ENCODE data around the gene POLR2J. TPM values are rescaled to one million over a fixed set of nuclear protein-coding genes. Genes with fewer than 3 reads are reported as not detected.
"Not testable (repeated sequence)": the region's sequence is repeated elsewhere in the genome, so short reads cannot be mapped to it uniquely, and the experiment has no call there.

The POLR2J gene
- total RNA-seq, 2 experiments from 2014 or later: 43.9 to 47.1 TPM

DNA sequence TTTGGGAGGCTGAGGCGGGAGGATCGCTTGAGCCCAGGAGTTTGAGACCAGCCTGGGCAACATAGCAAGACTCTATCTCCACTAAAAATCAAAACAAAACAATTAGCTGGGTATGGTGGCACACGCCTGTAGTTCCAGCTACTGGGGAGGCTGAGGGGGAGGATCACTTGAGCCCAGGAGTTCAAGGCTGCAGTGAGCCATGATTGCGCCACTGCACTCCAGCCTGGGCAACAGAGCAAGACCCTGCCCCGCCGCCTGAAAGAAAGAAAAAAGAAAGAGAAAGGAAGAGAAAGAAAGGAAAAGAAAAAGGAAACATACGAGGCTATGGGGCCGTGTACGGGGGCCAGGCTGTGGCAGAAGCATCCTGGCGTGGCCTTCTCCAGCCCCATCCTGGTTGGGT is 23.8 kb downstream of the POLR2J start:
- H3K27ac Mint-ChIP-seq; H3K36me3 Mint-ChIP-seq (ENCODE audit: low read depth); DNase-seq; H3K4me1 Mint-ChIP-seq (ENCODE audit: low read depth); H3K27me3 Mint-ChIP-seq (ENCODE audit: low read depth); intact Hi-C loops (cut with micrococcal nuclease); H3K9me3 Mint-ChIP-seq; H3K4me3 Mint-ChIP-seq: not testable (repeated sequence)
- CTCF ChIA-PET: interaction anchor here (0.8 kb wide), 1 partner anchor 42 kb away, joined by 3 read pairs; no protein-coding TSS in a partner anchor

- H3K4me3 Mint-ChIP-seq: no peak overlapping the region
- intact Hi-C loops (cut with micrococcal nuclease): no loop called here
- H3K4me1 Mint-ChIP-seq (ENCODE audit: low read depth): no peaks in the 10 kb centered on the region
- H3K9me3 Mint-ChIP-seq: no peaks in the 10 kb centered on the region
- H3K36me3 Mint-ChIP-seq (ENCODE audit: low read depth): no peaks in the 10 kb centered on the region
- H3K27ac Mint-ChIP-seq: no peak overlapping the region
- no peaks in the 10 kb centered on the region for H3K27me3 Mint-ChIP-seq (ENCODE audit: low read depth)
- CTCF ChIA-PET: interaction anchor here (0.8 to 1.1 kb wide), 2 partner anchors 13 to 42 kb away, joined by 3 to 5 read pairs; no protein-coding TSS in a partner anchor
- no peak for DNase-seq
Observed at GRCh38 chr7:102454468-102454867, 24.3 kb downstream of the POLR2J start.

GRCh38 chr7:102453319-102453718 is 25.4 kb downstream of the POLR2J start:
- CTCF ChIA-PET: interaction anchor here (1.1 kb wide), 1 partner anchor 14 kb away, joined by 4 read pairs; no protein-coding TSS in a partner anchor

DNA sequence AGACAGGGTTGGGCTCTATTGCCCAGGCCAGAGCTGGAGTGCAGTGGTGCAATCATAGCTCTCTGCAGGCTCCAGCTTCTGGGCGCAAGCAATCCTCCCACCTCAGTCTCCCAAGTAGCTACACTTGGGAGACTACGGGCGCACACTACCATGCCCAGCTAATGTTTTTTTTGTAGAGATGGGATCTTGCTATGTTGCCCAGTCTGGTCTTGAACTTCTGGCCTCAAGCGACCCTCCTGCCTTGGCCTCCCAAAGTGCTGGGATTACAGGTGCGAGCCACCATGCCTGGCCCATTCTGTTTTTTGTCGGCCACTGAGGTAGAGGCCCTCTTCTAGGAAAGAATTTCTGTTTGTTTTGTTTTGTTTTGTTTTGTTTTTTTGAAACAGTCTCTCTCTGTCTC is 26.3 kb downstream of the POLR2J start:
- Mint-ChIP-seq H3K27ac (no peak overlapping the region), H3K9me3 (no peaks in the 10 kb centered on the region), H3K27me3 (ENCODE audit: low read depth) (no peaks in the 10 kb centered on the region), H3K4me1 (ENCODE audit: low read depth) (no peaks in the 10 kb centered on the region), H3K36me3 (ENCODE audit: low read depth) (peaks cover 2% of the 10 kb centered on the region), H3K4me3 (no peak overlapping the region)
- no peak for DNase-seq
- CTCF ChIA-PET: interaction anchor here (0.6 to 1.3 kb wide), 3 partner anchors 15 to 125 kb away, joined by 4 to 6 read pairs (median 4); no protein-coding TSS in a partner anchor
- intact Hi-C loops (cut with micrococcal nuclease): no loop called here

More at GRCh38 chr7:102453319-102453718, 25.4 kb downstream of the POLR2J start:
- Mint-ChIP-seq H3K4me3 (no peak overlapping the region), H3K36me3 (ENCODE audit: low read depth) (peaks cover 2% of the 10 kb centered on the region), H3K27me3 (ENCODE audit: low read depth) (no peaks in the 10 kb centered on the region), H3K4me1 (ENCODE audit: low read depth) (no peaks in the 10 kb centered on the region), H3K27ac (no peak overlapping the region), H3K9me3 (no peaks in the 10 kb centered on the region)
- intact Hi-C loops (cut with micrococcal nuclease): no loop called here
- no peak for DNase-seq

GRCh38 chr7:102451371-102452054 is 27.2 kb downstream of the POLR2J start:
- Mint-ChIP-seq H3K36me3 (ENCODE audit: low read depth) (peaks cover 2% of the 10 kb centered on the region), H3K4me3 (no peak overlapping the region), H3K27me3 (ENCODE audit: low read depth) (no peaks in the 10 kb centered on the region), H3K27ac (no peak overlapping the region), H3K9me3 (no peaks in the 10 kb centered on the region), H3K4me1 (ENCODE audit: low read depth) (no peaks in the 10 kb centered on the region)
- DNase-seq: no peak
- CTCF ChIA-PET: interaction anchor here (0.6 to 1.8 kb wide), 4 partner anchors 36 to 53 kb away, joined by 5 to 12 read pairs (median 6); no protein-coding TSS in a partner anchor
- intact Hi-C loops (cut with micrococcal nuclease): no loop called here

- H3K4me3 Mint-ChIP-seq: no peak overlapping the region
- H3K4me1 Mint-ChIP-seq (ENCODE audit: low read depth): no peaks in the 10 kb centered on the region
- H3K9me3 Mint-ChIP-seq: no peaks in the 10 kb centered on the region
- CTCF ChIA-PET: interaction anchor here (0.6 to 2.6 kb wide), 7 partner anchors 24 to 59 kb away, joined by 3 to 16 read pairs (median 4); no protein-coding TSS in a partner anchor
- H3K36me3 Mint-ChIP-seq (ENCODE audit: low read depth): peaks cover 2% of the 10 kb centered on the region
- intact Hi-C loops (cut with micrococcal nuclease): loop anchor here (1.0 kb wide), 3 partner anchors 38 to 171 kb away; no protein-coding TSS in a partner anchor
- H3K27ac Mint-ChIP-seq: no peak overlapping the region
- peak; percentile 63 for DNase-seq
- H3K27me3 Mint-ChIP-seq (ENCODE audit: low read depth): no peaks in the 10 kb centered on the region
Observed at GRCh38 chr7:102450242-102450641, 28.5 kb downstream of the POLR2J start.

DNA sequence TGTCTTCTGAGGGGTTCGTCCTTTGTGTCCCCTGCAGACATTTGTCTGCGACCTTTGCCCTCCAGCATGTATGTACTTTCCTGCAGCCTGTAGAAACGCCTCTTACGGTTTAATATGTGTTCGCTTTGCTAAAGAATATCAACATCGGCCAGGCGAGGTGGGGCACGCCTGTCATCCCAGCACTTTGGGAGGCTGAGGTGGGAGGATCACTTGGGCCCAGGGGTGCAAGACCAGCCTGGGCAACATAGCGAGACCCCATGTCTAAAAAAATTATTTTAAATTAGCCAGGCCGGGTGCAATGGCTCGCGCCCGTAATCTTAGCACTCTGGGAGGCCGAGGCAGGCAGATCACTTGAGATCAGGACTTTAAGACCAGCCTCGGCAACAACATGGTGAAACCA is 29.6 kb downstream of the POLR2J start:
- Mint-ChIP-seq H3K9me3 (no peaks in the 10 kb centered on the region), H3K4me3 (no peak overlapping the region), H3K27me3 (ENCODE audit: low read depth) (no peaks in the 10 kb centered on the region), H3K36me3 (ENCODE audit: low read depth) (peaks cover 5% of the 10 kb centered on the region), H3K27ac (no peak overlapping the region), H3K4me1 (ENCODE audit: low read depth) (no peaks in the 10 kb centered on the region)
- DNase-seq: no peak
- intact Hi-C loops (cut with micrococcal nuclease): no loop called here
- CTCF ChIA-PET: interaction anchor here (0.8 to 2.6 kb wide), 5 partner anchors 14 to 52 kb away, joined by 3 to 16 read pairs (median 4); no protein-coding TSS in a partner anchor

- Mint-ChIP-seq H3K9me3 (no peaks in the 10 kb centered on the region), H3K4me3 (no peak overlapping the region), H3K4me1 (ENCODE audit: low read depth) (no peaks in the 10 kb centered on the region), H3K27ac (no peak overlapping the region), H3K36me3 (ENCODE audit: low read depth) (peaks cover 5% of the 10 kb centered on the region), H3K27me3 (ENCODE audit: low read depth) (no peaks in the 10 kb centered on the region)
- intact Hi-C loops (cut with micrococcal nuclease): no loop called here
- no peak for DNase-seq
- CTCF ChIA-PET: interaction anchor here (1.8 kb wide), 1 partner anchor 35 kb away, joined by 9 read pairs; no protein-coding TSS in a partner anchor
Observed at GRCh38 chr7:102447311-102447710, 31.4 kb downstream of the POLR2J start.

GRCh38 chr7:102446387-102447156 is 32.1 kb downstream of the POLR2J start:
- Mint-ChIP-seq H3K27me3 (ENCODE audit: low read depth) (no peaks in the 10 kb centered on the region), H3K9me3 (no peaks in the 10 kb centered on the region), H3K4me3 (no peak overlapping the region), H3K27ac (no peak overlapping the region), H3K4me1 (ENCODE audit: low read depth) (peaks cover 1% of the 10 kb centered on the region), H3K36me3 (ENCODE audit: low read depth) (peaks cover 6% of the 10 kb centered on the region)
- CTCF ChIA-PET: no interaction called here
- intact Hi-C loops (cut with micrococcal nuclease): no loop called here
- no peak for DNase-seq

GRCh38 chr7:102445674-102446071 is 33.0 kb downstream of the POLR2J start:
- Mint-ChIP-seq H3K36me3 (ENCODE audit: low read depth) (peaks cover 7% of the 10 kb centered on the region), H3K9me3 (no peaks in the 10 kb centered on the region), H3K4me3 (no peak overlapping the region), H3K4me1 (ENCODE audit: low read depth) (peaks cover 2% of the 10 kb centered on the region), H3K27me3 (ENCODE audit: low read depth) (no peaks in the 10 kb centered on the region), H3K27ac (no peak overlapping the region)
- CTCF ChIA-PET: no interaction called here
- DNase-seq: no peak
- intact Hi-C loops (cut with micrococcal nuclease): no loop called here

DNA sequence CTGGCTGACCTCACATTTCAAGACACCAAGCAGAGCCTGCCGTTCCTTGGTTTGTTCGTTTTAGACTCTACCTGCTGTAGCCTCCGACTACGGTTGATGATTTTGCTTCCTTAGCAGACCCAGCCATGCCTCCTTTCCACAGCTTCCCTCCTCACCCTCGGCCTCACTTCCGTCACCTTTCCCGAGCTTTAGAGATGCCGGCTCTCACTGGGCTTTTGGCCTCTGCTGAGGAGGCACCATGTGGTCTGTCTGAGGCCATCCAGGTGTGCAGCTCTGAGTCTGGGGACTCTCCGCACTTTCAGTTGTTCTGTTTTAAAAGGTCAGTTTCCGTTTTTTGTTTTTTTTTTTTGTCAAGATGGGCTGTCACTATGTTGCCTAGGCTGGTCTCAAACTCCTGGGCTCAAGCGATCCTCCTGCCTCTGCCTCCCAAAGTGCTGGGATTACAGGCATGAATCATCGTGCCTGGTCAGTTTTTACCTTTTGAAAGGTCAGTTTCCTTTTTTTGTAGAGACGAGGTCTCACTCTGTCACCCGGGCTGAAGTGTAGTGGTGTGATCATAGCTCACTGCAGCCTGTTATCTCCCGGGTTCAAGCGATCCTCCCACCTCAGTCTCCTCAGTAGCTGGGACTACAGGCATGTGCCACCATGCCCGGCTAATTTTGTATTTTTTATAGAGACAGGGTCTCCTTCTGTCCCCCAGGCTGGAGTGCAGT is 33.6 kb downstream of the POLR2J start:
- H3K27ac Mint-ChIP-seq: no peak overlapping the region
- intact Hi-C loops (cut with micrococcal nuclease): no loop called here

More for the DNA sequence above, 33.6 kb downstream of the POLR2J start:
- peaks cover 2% of the 10 kb centered on the region for H3K4me1 Mint-ChIP-seq (ENCODE audit: low read depth)
- no peaks in the 10 kb centered on the region for H3K9me3 Mint-ChIP-seq
- no peak overlapping the region for H3K4me3 Mint-ChIP-seq
- CTCF ChIA-PET: interaction anchor here (1.0 kb wide), 1 partner anchor 18 kb away, joined by 5 read pairs; no protein-coding TSS in a partner anchor
- peaks cover 7% of the 10 kb centered on the region for H3K36me3 Mint-ChIP-seq (ENCODE audit: low read depth)
- no peaks in the 10 kb centered on the region for H3K27me3 Mint-ChIP-seq (ENCODE audit: low read depth)
- DNase-seq: no peak
